ENCODE data around the gene NEXMIF.
A peak's percentile ranks its signal among the peaks of the same experiment; 100 is the strongest.

GRCh38 chrX:74736450-74736849 lies 188.8 kb downstream of the NEXMIF start:
- TF ChIP-seq CTCF (IDR thresholded peaks at IDR 0.05): no peak
- TF ChIP-seq POLR2A (IDR thresholded peaks at IDR 0.05): no peak
- TF ChIP-seq POLR2AphosphoS5 (IDR thresholded peaks at IDR 0.05): peak; percentile 80
